NCI-H446 (cell line): ENCODE measurements around the gene FRK.
A peak's percentile ranks its signal among the peaks of the same experiment; 100 is the strongest.
"Not testable (repeated sequence)": the region's sequence is repeated elsewhere in the genome, so short reads cannot be mapped to it uniquely, and the experiment has no call there.

Experiments used
- DNase-seq, 2 experiments: peaks; one replicate each; lab custom pipeline; 2025; lab: John Stamatoyannopoulos, UW

Gene FRK

GRCh38 chr6:116004841-116005815 lies 55.6 kb downstream of the FRK start:
- no peak for DNase-seq

GRCh38 chr6:116003668-116004067 lies 57.0 kb downstream of the FRK start:
- DNase-seq = no peak

DNA sequence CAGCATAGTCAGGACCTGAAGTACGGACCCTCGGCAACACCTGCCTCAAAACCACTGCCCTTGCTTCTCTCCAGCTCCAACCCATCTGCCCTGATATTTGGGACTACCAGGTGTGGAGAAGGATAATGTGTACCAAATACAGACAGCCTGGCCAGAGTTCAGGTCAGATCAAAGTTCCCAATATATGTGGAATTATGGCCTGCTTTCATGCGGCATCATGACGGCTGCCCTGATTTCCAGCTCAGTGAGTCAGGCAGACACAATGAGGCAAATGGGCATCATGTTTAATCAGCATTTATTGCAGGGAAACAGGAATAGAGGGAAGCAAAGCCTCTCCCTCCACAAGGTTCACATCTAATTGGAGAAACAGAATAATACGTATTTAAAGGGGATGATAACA lies 57.9 kb downstream of the FRK start:
- DNase-seq = no peak

GRCh38 chr6:115999235-115999634 lies 61.5 kb downstream of the FRK start:
- no peak for DNase-seq

- no peak for DNase-seq
These were observed 62.6 kb downstream of the FRK start for GRCh38 chr6:115997990-115998585.

DNA sequence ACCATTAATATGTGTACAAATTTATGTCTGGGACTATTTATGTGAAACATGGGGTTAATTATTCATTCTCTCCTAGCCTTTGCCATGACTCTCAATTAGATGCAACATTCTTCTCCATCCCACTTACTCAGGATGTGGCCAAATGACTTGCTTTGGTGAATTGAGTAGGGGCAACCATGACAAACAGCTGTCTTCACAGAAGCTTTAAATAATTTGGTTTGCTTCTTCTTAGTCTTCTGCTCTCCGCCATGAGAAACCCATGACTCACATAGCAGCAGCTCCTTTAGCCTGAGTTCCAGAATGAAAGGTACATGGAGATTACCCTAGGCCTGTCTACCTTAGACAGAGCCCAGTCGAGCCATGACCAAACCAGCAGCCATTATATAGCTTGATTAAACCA lies 74.7 kb downstream of the FRK start:
- DNase-seq = no peak

- DNase-seq = no peak
These were observed 75.9 kb downstream of the FRK start for GRCh38 chr6:115984809-115985208.

- DNase-seq = no peak
These were observed 76.7 kb downstream of the FRK start for GRCh38 chr6:115983998-115984397.

DNA sequence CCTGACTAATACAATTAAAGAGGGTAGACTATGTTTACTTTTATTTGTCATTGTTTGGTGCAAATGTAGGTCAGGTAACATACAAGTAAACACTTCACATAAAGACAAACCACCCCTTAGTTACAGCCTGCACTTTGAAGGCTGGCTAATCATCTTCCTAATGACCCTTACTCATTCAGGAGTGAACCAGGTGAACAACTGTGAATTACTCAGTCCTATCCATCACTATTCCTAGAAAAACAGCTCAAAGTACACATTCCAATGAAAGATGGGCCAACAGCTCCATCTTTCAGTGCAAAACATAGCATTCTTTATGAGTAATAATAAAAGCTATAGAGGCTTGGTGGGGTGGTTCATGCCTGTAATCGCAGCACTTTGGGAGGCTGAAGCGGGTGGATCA lies 78.2 kb downstream of the FRK start:
- no peak for DNase-seq

GRCh38 chr6:115977220-115977619 lies 83.5 kb downstream of the FRK start:
- no peak for DNase-seq

GRCh38 chr6:115976321-115976870 lies 84.3 kb downstream of the FRK start:
- DNase-seq = no peak

DNA sequence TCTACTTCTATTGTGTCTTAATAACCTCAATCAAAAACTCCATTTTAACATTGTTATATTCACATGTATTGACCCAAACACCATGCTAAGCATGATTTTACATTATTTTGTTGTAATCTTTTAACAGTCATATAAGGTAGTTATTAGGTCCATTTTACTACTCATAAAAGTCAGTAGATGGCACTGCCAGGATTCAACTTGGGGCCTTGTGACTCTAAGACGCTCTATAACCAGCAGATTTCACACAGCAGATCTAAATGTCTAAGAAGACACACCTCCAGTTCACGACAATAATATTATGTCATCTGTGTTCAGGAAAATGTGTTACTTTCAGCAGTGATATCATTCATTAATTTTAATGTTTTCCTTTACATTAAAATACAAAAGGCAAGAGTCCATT lies 88.0 kb downstream of the FRK start:
- no peak for DNase-seq

DNA sequence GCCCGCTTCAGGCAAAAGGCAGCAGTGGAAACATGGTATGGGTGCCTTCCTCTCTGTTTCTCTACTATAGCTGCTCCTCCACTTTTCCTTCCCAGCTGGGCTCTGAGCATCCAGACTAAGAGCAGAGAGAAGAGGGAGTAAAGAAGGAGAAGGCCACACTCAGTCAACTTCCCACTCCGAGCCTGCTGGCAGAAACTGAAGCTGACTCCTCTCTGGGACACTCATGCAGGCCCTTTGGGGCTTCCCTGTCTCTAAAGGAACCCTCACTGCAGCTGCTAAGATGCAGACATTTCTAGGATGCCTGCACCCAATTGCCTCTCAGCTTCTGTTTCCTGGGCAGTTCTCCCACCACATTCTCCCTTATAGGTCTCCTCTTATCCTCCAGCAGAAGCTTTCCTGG lies 88.9 kb downstream of the FRK start:
- DNase-seq = no peak

DNA sequence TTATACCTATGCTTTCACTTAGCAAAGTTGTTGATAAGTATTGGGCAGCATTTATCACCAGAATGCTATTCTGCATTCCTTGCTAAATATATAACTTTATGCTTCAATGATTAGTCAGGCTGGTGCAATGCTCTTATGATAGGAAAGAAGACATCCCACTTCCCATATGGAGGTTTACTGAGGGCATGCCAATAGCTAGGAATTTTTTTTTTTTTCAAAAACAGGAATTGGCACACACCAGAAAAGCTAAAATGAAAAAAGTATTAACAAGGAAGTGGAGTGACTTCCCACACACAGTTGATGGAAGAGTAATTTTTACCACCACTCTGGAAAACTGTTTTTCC lies 90.8 kb downstream of the FRK start:
- peak; percentile 24 to 59 for DNase-seq

- DNase-seq = peak; percentile 41 to 69
These were observed 91.3 kb downstream of the FRK start for GRCh38 chr6:115969207-115969929.

DNA sequence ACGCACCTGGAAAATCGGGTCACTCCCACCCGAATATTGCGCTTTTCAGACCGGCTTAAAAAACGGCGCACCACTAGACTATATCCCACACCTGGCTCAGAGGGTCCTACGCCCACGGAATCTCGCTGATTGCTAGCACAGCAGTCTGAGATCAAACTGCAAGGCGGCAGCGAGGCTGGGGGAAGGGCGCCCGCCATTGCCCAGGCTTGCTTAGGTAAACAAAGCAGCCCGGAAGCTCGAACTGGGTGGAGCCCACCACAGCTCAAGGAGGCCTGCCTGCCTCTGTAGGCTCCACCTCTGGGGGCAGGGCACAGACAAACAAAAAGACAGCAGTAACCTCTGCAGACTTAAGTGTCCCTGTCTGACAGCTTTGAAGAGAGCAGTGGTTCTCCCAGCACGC lies 100.4 kb downstream of the FRK start:
- DNase-seq = not testable (repeated sequence)

DNA sequence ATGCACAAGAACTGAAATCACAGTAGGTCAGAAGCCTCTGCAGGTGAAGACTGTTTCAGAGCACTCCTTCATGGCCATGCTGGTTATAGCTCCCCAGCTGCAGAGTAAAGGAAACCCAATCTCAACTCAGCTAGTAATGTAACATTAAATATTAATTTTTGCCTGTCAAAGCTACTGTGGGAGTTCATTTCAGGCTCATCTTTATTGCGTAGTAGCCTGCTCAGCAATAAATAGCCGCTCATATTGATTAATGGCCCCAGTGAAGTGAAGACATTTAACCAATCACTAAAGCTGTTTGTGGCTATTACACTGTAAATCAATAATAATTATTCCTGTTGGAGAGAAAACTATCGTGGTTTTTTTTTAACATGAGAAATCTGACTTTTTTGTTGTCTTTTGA lies 101.7 kb downstream of the FRK start:
- DNase-seq = no peak

- no peak for DNase-seq
These were observed 106.0 kb downstream of the FRK start for GRCh38 chr6:115954740-115955139.

GRCh38 chr6:115948751-115949150 lies 111.9 kb downstream of the FRK start:
- no peak for DNase-seq

- no peak for DNase-seq
These were observed 112.6 kb downstream of the FRK start for GRCh38 chr6:115947966-115948541.

DNA sequence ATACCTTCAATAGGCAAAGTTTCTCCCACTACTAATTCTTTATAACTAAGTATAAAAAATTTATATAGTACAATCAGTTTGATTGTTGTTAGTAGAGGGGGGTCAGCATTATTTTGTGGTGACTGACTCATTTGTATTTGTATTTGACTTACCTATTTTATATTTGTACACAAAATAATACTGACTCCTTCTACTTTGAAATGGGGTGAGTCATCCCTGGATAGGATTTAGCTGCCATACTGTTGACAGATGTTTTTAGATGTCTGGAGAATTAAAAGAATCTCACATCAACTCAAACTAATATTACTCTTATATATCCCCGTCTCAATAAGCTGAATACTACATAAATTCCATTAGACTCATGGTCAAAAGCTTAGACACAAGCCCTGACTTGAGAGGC lies 114.9 kb downstream of the FRK start:
- no peak for DNase-seq

DNA sequence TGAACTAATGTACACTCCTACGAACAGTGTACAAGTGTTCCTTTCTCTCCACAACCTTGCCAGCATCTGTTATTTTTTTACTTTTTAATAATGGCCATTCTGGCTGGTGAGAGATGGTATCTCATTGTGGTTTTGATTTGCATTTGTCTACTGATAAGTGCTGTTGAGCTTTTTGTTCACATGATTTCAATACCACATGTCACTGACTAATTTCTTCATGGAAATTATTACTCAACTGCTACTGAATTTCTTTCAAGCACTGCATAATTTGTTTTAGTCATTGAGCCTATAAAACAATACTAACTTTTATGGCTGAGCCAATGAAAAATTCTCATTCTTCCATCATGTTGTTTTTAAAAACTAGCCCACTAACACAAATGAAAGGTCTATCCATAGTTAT lies 115.4 kb downstream of the FRK start:
- DNase-seq = no peak
